H9 (cell line): ENCODE results near the gene ATG101. TPM values are rescaled to one million over a fixed set of nuclear protein-coding genes. Genes with fewer than 3 reads are reported as not detected.

ENCODE experiments used
- DNase-seq: peaks from one replicate; pipeline ENCODE4 v3.0.0-alpha.2; 2017
- H2AFZ ChIP-seq: one replicate; pipeline ENCODE4 v1.6.1; 2013; ENCODE audit warnings: mild to moderate bottlenecking, low read length, control low read depth, moderate library complexity
- H2AK5ac ChIP-seq: 2 replicates; pipeline ENCODE4 v1.6.1; 2013; ENCODE audit warnings: low read length, control low read depth, mixed read lengths; ENCODE audit not compliant: insufficient read length
- H2BK120ac ChIP-seq: one replicate; pipeline ENCODE4 v1.6.1; 2013; ENCODE audit warnings: low read depth, mild to moderate bottlenecking, low read length, control low read depth, inconsistent platforms; ENCODE audit not compliant: poor library complexity, severe bottlenecking
- H2BK12ac ChIP-seq: 2 replicates; pipeline ENCODE4 v1.6.1; 2013; ENCODE audit warnings: low read length, control low read depth, mixed read lengths, low read depth; ENCODE audit not compliant: insufficient read length
- H2BK15ac ChIP-seq: 2 replicates; pipeline ENCODE4 v1.6.1; 2013; ENCODE audit warnings: low read depth, low read length, control low read depth
- H2BK20ac ChIP-seq: one replicate; pipeline ENCODE4 v1.6.1; 2013; ENCODE audit warnings: low read depth, mild to moderate bottlenecking, low read length, control low read depth, inconsistent platforms; ENCODE audit not compliant: poor library complexity, severe bottlenecking
- H2BK5ac ChIP-seq: 2 replicates; pipeline ENCODE4 v1.6.1; 2013; ENCODE audit warnings: low read length, control low read depth, mixed read lengths; ENCODE audit not compliant: insufficient read length
- H3K14ac ChIP-seq: 2 replicates; pipeline ENCODE4 v1.6.1; 2013; ENCODE audit warnings: low read length, control low read depth; ENCODE audit not compliant: insufficient read depth
- H3K18ac ChIP-seq: 2 replicates; pipeline ENCODE4 v1.6.1; 2013; ENCODE audit warnings: low read depth, mild to moderate bottlenecking, mixed read lengths, low read length, control low read depth; ENCODE audit not compliant: insufficient read length
- H3K23ac ChIP-seq: 2 replicates; pipeline ENCODE4 v1.6.1; 2013; ENCODE audit warnings: low read length, control low read depth, mixed read lengths, low read depth; ENCODE audit not compliant: insufficient read length
- H3K23me2 ChIP-seq: 2 replicates; pipeline ENCODE4 v1.6.1; 2013; ENCODE audit warnings: low read depth, mild to moderate bottlenecking, mixed read lengths, low read length, control low read depth; ENCODE audit not compliant: insufficient read length, poor library complexity, severe bottlenecking
- H3K27ac ChIP-seq: 2 replicates; pipeline ENCODE4 v1.5.1; 2013; ENCODE audit warnings: low read length, control low read depth, mixed read lengths, low read depth; ENCODE audit not compliant: insufficient read length
- H3K27me3 ChIP-seq: 2 replicates; pipeline ENCODE4 v1.6.1; 2013; ENCODE audit warnings: low read length, control low read depth, inconsistent platforms; ENCODE audit not compliant: insufficient read depth
- H3K4ac ChIP-seq: 2 replicates; pipeline ENCODE4 v1.6.1; 2013; ENCODE audit warnings: low read depth, mild to moderate bottlenecking, control low read depth, inconsistent platforms, low read length, moderate library complexity
- H3K4me1 ChIP-seq: 2 replicates; pipeline ENCODE4 v1.6.1; 2013; ENCODE audit warnings: low read length, control low read depth, inconsistent platforms; ENCODE audit not compliant: insufficient read depth
- H3K4me2 ChIP-seq: 2 replicates; pipeline ENCODE4 v1.6.1; 2013; ENCODE audit warnings: low read length, control low read depth, mixed read lengths; ENCODE audit not compliant: insufficient read length, insufficient read depth
- H3K56ac ChIP-seq: 2 replicates; pipeline ENCODE4 v1.6.1; 2013; ENCODE audit warnings: low read depth, mild to moderate bottlenecking, mixed read lengths, low read length, control low read depth; ENCODE audit not compliant: insufficient read length
- H3K79me1 ChIP-seq: 2 replicates; pipeline ENCODE4 v1.6.1; 2013; ENCODE audit warnings: low read depth, mild to moderate bottlenecking, moderate library complexity, low read length, control low read depth, inconsistent platforms; ENCODE audit not compliant: insufficient read depth, poor library complexity, severe bottlenecking
- H3K79me2 ChIP-seq: 2 replicates; pipeline ENCODE4 v1.6.1; 2013; ENCODE audit warnings: low read length, control low read depth, inconsistent platforms; ENCODE audit not compliant: insufficient read depth
- H3K9ac ChIP-seq: 2 replicates; pipeline ENCODE4 v1.6.1; 2013; ENCODE audit warnings: low read length, control low read depth, mixed read lengths; ENCODE audit not compliant: insufficient read length; ENCODE audit errors: extremely low read depth
- H3K9me3 ChIP-seq: one replicate; pipeline ENCODE4 v1.6.1; 2013; ENCODE audit warnings: low read depth, low read length, inconsistent platforms; ENCODE audit not compliant: control insufficient read depth
- H3T11ph ChIP-seq: one replicate; pipeline ENCODE4 v1.6.1; 2013; ENCODE audit warnings: mild to moderate bottlenecking, low read length, control low read depth, inconsistent platforms
- H4K20me1 ChIP-seq: one replicate; pipeline ENCODE4 v1.6.1; 2013; ENCODE audit not compliant: control insufficient read depth, insufficient read length, insufficient read depth
- H4K5ac ChIP-seq: 2 replicates; pipeline ENCODE4 v1.6.1; 2013; ENCODE audit warnings: low read depth, mild to moderate bottlenecking, mixed read lengths, low read length, control low read depth; ENCODE audit not compliant: insufficient read length
- H4K8ac ChIP-seq: replicated peaks from 2 replicates; pipeline ENCODE4 v1.6.1; 2013; ENCODE audit warnings: low read length, control low read depth, mixed read lengths, low read depth; ENCODE audit not compliant: insufficient read length
- H4K91ac ChIP-seq: 2 replicates; pipeline ENCODE4 v1.6.1; 2013; ENCODE audit warnings: low read depth, mild to moderate bottlenecking, moderate library complexity, mixed read lengths, low read length, control low read depth; ENCODE audit not compliant: insufficient read length
- H3K27ac Mint-ChIP-seq, 3 experiments: 2 replicates in 2 of 3; 3 replicates in 1 of 3; pipeline ENCODE4 v1.8.0; 2020 to 2021; ENCODE audit warnings: mixed read lengths in 3 of 3, mild to moderate bottlenecking in 1 of 3, moderate library complexity in 1 of 3
- H3K27me3 Mint-ChIP-seq: 2 replicates; pipeline ENCODE4 v1.8.0; 2021; ENCODE audit warnings: low read depth, mild to moderate bottlenecking, moderate library complexity, mixed read lengths
- H3K36me3 Mint-ChIP-seq, 3 experiments: 2 replicates in 2 of 3; 3 replicates in 1 of 3; pipeline ENCODE4 v1.8.0; 2020 to 2021; ENCODE audit warnings: low read depth in 3 of 3, mixed read lengths in 3 of 3; ENCODE audit not compliant: insufficient read depth in 1 of 3
- H3K4me1 Mint-ChIP-seq, 2 experiments: 2 replicates each; pipeline ENCODE4 v1.8.0; 2020; ENCODE audit warnings: mixed read lengths in 2 of 2
- H3K4me3 Mint-ChIP-seq, 2 experiments: 2 replicates in 1 of 2; 3 replicates in 1 of 2; pipeline ENCODE4 v1.8.0; 2020 to 2021; ENCODE audit warnings: mild to moderate bottlenecking in 2 of 2, mixed read lengths in 2 of 2, moderate library complexity in 1 of 2
- H3K9me3 Mint-ChIP-seq, 2 experiments: 2 replicates in 1 of 2; 3 replicates in 1 of 2; pipeline ENCODE4 v1.8.0; 2020; ENCODE audit warnings: mild to moderate bottlenecking in 2 of 2, mixed read lengths in 2 of 2, moderate library complexity in 1 of 2
- WGBS: extraction: QIAGEN DNeasy Blood & Tissue Kit; methylation state at CpG from one replicate; pipeline ENCODE4 v1.1.7; 2013; ENCODE audit warnings: missing lambda C conversion rate, low lambda C conversion rate, mixed read lengths; ENCODE audit not compliant: insufficient read length; ENCODE audit errors: extremely low coverage; 5-methylcytosine and 5-hydroxymethylcytosine counted together
- total RNA-seq: library from RNA; stranded (reverse); gene quantifications from 2 replicates; pipeline ENCODE4 v1.2.1, GENCODE V29; 2021
- TF ChIP-seq, protein P1 (sequence below): fragments of 200-600 bp; sonication (generic); conservative IDR thresholded peaks from 3 replicates; pipeline ENCODE4 v1.8.0; 2021; ENCODE audit warnings: antibody characterized with exemption, mild to moderate bottlenecking

Gene ATG101
- total RNA-seq, 1 experiment from 2014 or later = 58.3 TPM

- Mint-ChIP-seq H3K4me1 (peaks cover 27 to 39% of the 10 kb centered on the region in 2 experiments), H3K27ac (peak overlapping the region; percentile 93 to 97 (median 96); a peak in 6 of 7 replicates), H3K27me3 (peaks cover 46% of the 10 kb centered on the region), H3K9me3 (no peaks in the 10 kb centered on the region), H3K36me3 (peaks cover 0 to 2% (median 0%) of the 10 kb centered on the region in 3 experiments; a peak in 1 of 7 replicates), H3K4me3 (peak overlapping the region; percentile 54 to 75)
- H2AFZ ChIP-seq = no peak overlapping the region
- H3K4me2 ChIP-seq = peak overlapping the region; percentile 53
- peak; percentile 100 for DNase-seq
- H2AK5ac ChIP-seq = no peak overlapping the region
- H3K9me3 ChIP-seq = no peaks in the 10 kb centered on the region
- peak overlapping the region; percentile 52 for H4K91ac ChIP-seq
- no peak overlapping the region for H2BK12ac ChIP-seq
- no peaks in the 10 kb centered on the region for H3K79me1 ChIP-seq
- H3K79me2 ChIP-seq = no peaks in the 10 kb centered on the region
- peak overlapping the region; percentile 25 for H3K9ac ChIP-seq
- peaks cover 2% of the 10 kb centered on the region; the same call in 1 of the 2 replicates for H3K4me1 ChIP-seq
- H3K23me2 ChIP-seq = peaks cover 10% of the 10 kb centered on the region
- H3T11ph ChIP-seq = no peak overlapping the region
- H2BK5ac ChIP-seq = no peak overlapping the region
- no CpG with 5 or more reads among the region's 48 CpGs for WGBS
- no peak overlapping the region for H2BK20ac ChIP-seq
- H4K20me1 ChIP-seq = no peaks in the 10 kb centered on the region
- H2BK120ac ChIP-seq = peak overlapping the region; percentile 94
- H3K14ac ChIP-seq = peak overlapping the region; percentile 84; the same call in 1 of the 2 replicates
- peaks cover 2% of the 10 kb centered on the region; the same call in 1 of the 2 replicates for H3K27me3 ChIP-seq
- H4K8ac ChIP-seq = no peak overlapping the region
- H4K5ac ChIP-seq = no peak overlapping the region
- H3K4ac ChIP-seq = peak overlapping the region; percentile 46; the same call in 1 of the 2 replicates
- no peak overlapping the region for H3K56ac ChIP-seq
- no peak overlapping the region for H2BK15ac ChIP-seq
- no peak overlapping the region for H3K23ac ChIP-seq
- peak overlapping the region; percentile 74 for H3K18ac ChIP-seq
- no peak overlapping the region for H3K27ac ChIP-seq
- TF ChIP-seq, protein P1, sequence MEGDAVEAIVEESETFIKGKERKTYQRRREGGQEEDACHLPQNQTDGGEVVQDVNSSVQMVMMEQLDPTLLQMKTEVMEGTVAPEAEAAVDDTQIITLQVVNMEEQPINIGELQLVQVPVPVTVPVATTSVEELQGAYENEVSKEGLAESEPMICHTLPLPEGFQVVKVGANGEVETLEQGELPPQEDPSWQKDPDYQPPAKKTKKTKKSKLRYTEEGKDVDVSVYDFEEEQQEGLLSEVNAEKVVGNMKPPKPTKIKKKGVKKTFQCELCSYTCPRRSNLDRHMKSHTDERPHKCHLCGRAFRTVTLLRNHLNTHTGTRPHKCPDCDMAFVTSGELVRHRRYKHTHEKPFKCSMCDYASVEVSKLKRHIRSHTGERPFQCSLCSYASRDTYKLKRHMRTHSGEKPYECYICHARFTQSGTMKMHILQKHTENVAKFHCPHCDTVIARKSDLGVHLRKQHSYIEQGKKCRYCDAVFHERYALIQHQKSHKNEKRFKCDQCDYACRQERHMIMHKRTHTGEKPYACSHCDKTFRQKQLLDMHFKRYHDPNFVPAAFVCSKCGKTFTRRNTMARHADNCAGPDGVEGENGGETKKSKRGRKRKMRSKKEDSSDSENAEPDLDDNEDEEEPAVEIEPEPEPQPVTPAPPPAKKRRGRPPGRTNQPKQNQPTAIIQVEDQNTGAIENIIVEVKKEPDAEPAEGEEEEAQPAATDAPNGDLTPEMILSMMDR = no peak
Observed at GRCh38 chr12:52032804-52033445, 36.9 kb upstream of the ATG101 start.
